A549 treated with DMSO at 1 μM for 4 hours (cell line): Measurements from ENCODE around the gene ANKRD34C. TPM values are rescaled to one million over a fixed set of nuclear protein-coding genes. Genes with fewer than 3 reads are reported as not detected.

Experiments used
- total RNA-seq: library from RNA; stranded (reverse); fragments of 200-300 nt; extraction: Qiagen RNA extraction; gene quantifications from 5 replicates; pipeline ENCODE4 v1.2.3, GENCODE V29; 2022; ENCODE audit warnings: low read depth

ANKRD34C gene
- not detected in 5 replicates for total RNA-seq

GRCh38 chr15:79282371-79283251, at the start of gene ANKRD34C:
ANKRD34C (plus strand) TSS chr15:79282722; CDS start chr15:79293285, 10,563 bp downstream.

DNA sequence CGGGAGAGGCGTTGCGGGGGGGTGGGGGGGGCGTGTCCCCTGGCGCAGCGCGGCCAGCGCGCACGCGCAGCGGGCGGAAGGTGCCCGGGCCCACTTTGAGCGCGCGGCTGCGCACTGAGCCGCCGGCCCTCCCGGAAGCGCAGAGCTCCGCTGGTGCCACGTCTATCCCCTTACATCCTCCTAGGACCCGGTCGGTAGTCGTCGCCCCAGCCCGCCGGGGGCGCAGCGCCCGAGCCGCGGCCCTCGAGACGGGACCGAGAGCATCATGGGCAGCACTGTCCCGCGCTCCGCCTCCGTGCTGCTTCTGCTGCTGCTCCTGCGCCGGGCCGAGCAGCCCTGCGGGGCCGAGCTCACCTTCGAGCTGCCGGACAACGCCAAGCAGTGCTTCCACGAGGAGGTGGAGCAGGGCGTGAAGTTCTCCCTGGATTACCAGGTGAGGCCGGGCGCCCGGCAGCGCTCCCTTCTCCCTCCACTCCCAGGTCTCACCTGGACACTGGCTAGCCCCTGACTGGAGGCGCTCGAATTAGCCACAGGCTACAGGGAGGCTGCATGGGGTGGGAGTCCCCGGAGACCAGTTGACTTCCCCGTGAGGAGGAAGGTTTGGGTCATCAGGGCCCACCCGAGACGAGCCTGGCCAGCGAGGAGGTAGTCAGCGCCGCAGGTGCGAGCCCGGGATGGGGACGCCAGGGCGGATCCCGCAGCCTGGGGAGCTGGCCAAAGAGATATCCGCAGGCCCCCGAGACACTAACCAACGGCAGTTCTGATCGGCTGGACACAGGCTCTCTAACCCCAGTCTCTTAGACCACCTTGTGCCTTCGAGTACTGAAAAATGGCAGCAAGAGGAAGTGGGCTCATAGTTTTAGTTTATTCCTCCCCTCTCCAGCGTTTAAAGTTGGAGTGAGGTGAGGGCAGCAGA, 28.7 kb downstream of the ANKRD34C start, which contains the start of gene TMED3:
TSS of gene TMED3 (plus strand) at position 128 of the 916 bp plus-strand sequence. CDS start at position 266, 138 bp downstream.

Other genes with a start within 250 kb of the ANKRD34C start
- gene RASGRF1, start 191.9 kb upstream of the ANKRD34C start, total RNA-seq, result 0.22 to 0.55 TPM (median 0.39 TPM) in 5 replicates
- 170 to 198 TPM (median 194 TPM) in 5 replicates for gene TMED3, start 28.4 kb downstream of the ANKRD34C start, total RNA-seq
- gene MINAR1, start 149.6 kb downstream of the ANKRD34C start, total RNA-seq, result 0.42 to 0.71 TPM (median 0.64 TPM) in 5 replicates